H9 (cell line): ENCODE measurements around the gene CADPS2. TPM values are rescaled to one million over a fixed set of nuclear protein-coding genes. Genes with fewer than 3 reads are reported as not detected.
"Not testable (repeated sequence)": the region's sequence is repeated elsewhere in the genome, so short reads cannot be mapped to it uniquely, and the experiment has no call there.

Experiments used
- DNase-seq: peaks from one replicate; pipeline ENCODE4 v3.0.0-alpha.2; 2017
- H2AFZ ChIP-seq: one replicate; pipeline ENCODE4 v1.6.1; 2013; ENCODE audit warnings: mild to moderate bottlenecking, low read length, control low read depth, moderate library complexity
- H2AK5ac ChIP-seq: 2 replicates; pipeline ENCODE4 v1.6.1; 2013; ENCODE audit warnings: low read length, control low read depth, mixed read lengths; ENCODE audit not compliant: insufficient read length
- H2BK120ac ChIP-seq: one replicate; pipeline ENCODE4 v1.6.1; 2013; ENCODE audit warnings: low read depth, mild to moderate bottlenecking, low read length, control low read depth, inconsistent platforms; ENCODE audit not compliant: poor library complexity, severe bottlenecking
- H2BK12ac ChIP-seq: 2 replicates; pipeline ENCODE4 v1.6.1; 2013; ENCODE audit warnings: low read length, control low read depth, mixed read lengths, low read depth; ENCODE audit not compliant: insufficient read length
- H2BK15ac ChIP-seq: 2 replicates; pipeline ENCODE4 v1.6.1; 2013; ENCODE audit warnings: low read depth, low read length, control low read depth
- H2BK20ac ChIP-seq: one replicate; pipeline ENCODE4 v1.6.1; 2013; ENCODE audit warnings: low read depth, mild to moderate bottlenecking, low read length, control low read depth, inconsistent platforms; ENCODE audit not compliant: poor library complexity, severe bottlenecking
- H2BK5ac ChIP-seq: 2 replicates; pipeline ENCODE4 v1.6.1; 2013; ENCODE audit warnings: low read length, control low read depth, mixed read lengths; ENCODE audit not compliant: insufficient read length
- H3K14ac ChIP-seq: 2 replicates; pipeline ENCODE4 v1.6.1; 2013; ENCODE audit warnings: low read length, control low read depth; ENCODE audit not compliant: insufficient read depth
- H3K18ac ChIP-seq: 2 replicates; pipeline ENCODE4 v1.6.1; 2013; ENCODE audit warnings: low read depth, mild to moderate bottlenecking, mixed read lengths, low read length, control low read depth; ENCODE audit not compliant: insufficient read length
- H3K23ac ChIP-seq: 2 replicates; pipeline ENCODE4 v1.6.1; 2013; ENCODE audit warnings: low read length, control low read depth, mixed read lengths, low read depth; ENCODE audit not compliant: insufficient read length
- H3K23me2 ChIP-seq: 2 replicates; pipeline ENCODE4 v1.6.1; 2013; ENCODE audit warnings: low read depth, mild to moderate bottlenecking, mixed read lengths, low read length, control low read depth; ENCODE audit not compliant: insufficient read length, poor library complexity, severe bottlenecking
- H3K27ac ChIP-seq: 2 replicates; pipeline ENCODE4 v1.5.1; 2013; ENCODE audit warnings: low read length, control low read depth, mixed read lengths, low read depth; ENCODE audit not compliant: insufficient read length
- H3K27me3 ChIP-seq: 2 replicates; pipeline ENCODE4 v1.6.1; 2013; ENCODE audit warnings: low read length, control low read depth, inconsistent platforms; ENCODE audit not compliant: insufficient read depth
- H3K4ac ChIP-seq: 2 replicates; pipeline ENCODE4 v1.6.1; 2013; ENCODE audit warnings: low read depth, mild to moderate bottlenecking, control low read depth, inconsistent platforms, low read length, moderate library complexity
- H3K4me1 ChIP-seq: 2 replicates; pipeline ENCODE4 v1.6.1; 2013; ENCODE audit warnings: low read length, control low read depth, inconsistent platforms; ENCODE audit not compliant: insufficient read depth
- H3K4me2 ChIP-seq: 2 replicates; pipeline ENCODE4 v1.6.1; 2013; ENCODE audit warnings: low read length, control low read depth, mixed read lengths; ENCODE audit not compliant: insufficient read length, insufficient read depth
- H3K56ac ChIP-seq: 2 replicates; pipeline ENCODE4 v1.6.1; 2013; ENCODE audit warnings: low read depth, mild to moderate bottlenecking, mixed read lengths, low read length, control low read depth; ENCODE audit not compliant: insufficient read length
- H3K79me1 ChIP-seq: 2 replicates; pipeline ENCODE4 v1.6.1; 2013; ENCODE audit warnings: low read depth, mild to moderate bottlenecking, moderate library complexity, low read length, control low read depth, inconsistent platforms; ENCODE audit not compliant: insufficient read depth, poor library complexity, severe bottlenecking
- H3K79me2 ChIP-seq: 2 replicates; pipeline ENCODE4 v1.6.1; 2013; ENCODE audit warnings: low read length, control low read depth, inconsistent platforms; ENCODE audit not compliant: insufficient read depth
- H3K9ac ChIP-seq: 2 replicates; pipeline ENCODE4 v1.6.1; 2013; ENCODE audit warnings: low read length, control low read depth, mixed read lengths; ENCODE audit not compliant: insufficient read length; ENCODE audit errors: extremely low read depth
- H3K9me3 ChIP-seq: one replicate; pipeline ENCODE4 v1.6.1; 2013; ENCODE audit warnings: low read depth, low read length, inconsistent platforms; ENCODE audit not compliant: control insufficient read depth
- H3T11ph ChIP-seq: one replicate; pipeline ENCODE4 v1.6.1; 2013; ENCODE audit warnings: mild to moderate bottlenecking, low read length, control low read depth, inconsistent platforms
- H4K20me1 ChIP-seq: one replicate; pipeline ENCODE4 v1.6.1; 2013; ENCODE audit not compliant: control insufficient read depth, insufficient read length, insufficient read depth
- H4K5ac ChIP-seq: 2 replicates; pipeline ENCODE4 v1.6.1; 2013; ENCODE audit warnings: low read depth, mild to moderate bottlenecking, mixed read lengths, low read length, control low read depth; ENCODE audit not compliant: insufficient read length
- H4K8ac ChIP-seq: replicated peaks from 2 replicates; pipeline ENCODE4 v1.6.1; 2013; ENCODE audit warnings: low read length, control low read depth, mixed read lengths, low read depth; ENCODE audit not compliant: insufficient read length
- H4K91ac ChIP-seq: 2 replicates; pipeline ENCODE4 v1.6.1; 2013; ENCODE audit warnings: low read depth, mild to moderate bottlenecking, moderate library complexity, mixed read lengths, low read length, control low read depth; ENCODE audit not compliant: insufficient read length
- H3K27ac Mint-ChIP-seq, 3 experiments: 2 replicates in 2 of 3; 3 replicates in 1 of 3; pipeline ENCODE4 v1.8.0; 2020 to 2021; ENCODE audit warnings: mixed read lengths in 3 of 3, mild to moderate bottlenecking in 1 of 3, moderate library complexity in 1 of 3
- H3K27me3 Mint-ChIP-seq: 2 replicates; pipeline ENCODE4 v1.8.0; 2021; ENCODE audit warnings: low read depth, mild to moderate bottlenecking, moderate library complexity, mixed read lengths
- H3K36me3 Mint-ChIP-seq, 3 experiments: 2 replicates in 2 of 3; 3 replicates in 1 of 3; pipeline ENCODE4 v1.8.0; 2020 to 2021; ENCODE audit warnings: low read depth in 3 of 3, mixed read lengths in 3 of 3; ENCODE audit not compliant: insufficient read depth in 1 of 3
- H3K4me1 Mint-ChIP-seq, 2 experiments: 2 replicates each; pipeline ENCODE4 v1.8.0; 2020; ENCODE audit warnings: mixed read lengths in 2 of 2
- H3K4me3 Mint-ChIP-seq, 2 experiments: 2 replicates in 1 of 2; 3 replicates in 1 of 2; pipeline ENCODE4 v1.8.0; 2020 to 2021; ENCODE audit warnings: mild to moderate bottlenecking in 2 of 2, mixed read lengths in 2 of 2, moderate library complexity in 1 of 2
- H3K9me3 Mint-ChIP-seq, 2 experiments: 2 replicates in 1 of 2; 3 replicates in 1 of 2; pipeline ENCODE4 v1.8.0; 2020; ENCODE audit warnings: mild to moderate bottlenecking in 2 of 2, mixed read lengths in 2 of 2, moderate library complexity in 1 of 2
- WGBS: extraction: QIAGEN DNeasy Blood & Tissue Kit; methylation state at CpG from one replicate; pipeline ENCODE4 v1.1.7; 2013; ENCODE audit warnings: missing lambda C conversion rate, low lambda C conversion rate, mixed read lengths; ENCODE audit not compliant: insufficient read length; ENCODE audit errors: extremely low coverage; 5-methylcytosine and 5-hydroxymethylcytosine counted together
- total RNA-seq: library from RNA; stranded (reverse); gene quantifications from 2 replicates; pipeline ENCODE4 v1.2.1, GENCODE V29; 2021
- TF ChIP-seq, protein P1 (sequence below): fragments of 200-600 bp; sonication (generic); conservative IDR thresholded peaks from 3 replicates; pipeline ENCODE4 v1.8.0; 2021; ENCODE audit warnings: antibody characterized with exemption, mild to moderate bottlenecking

The CADPS2 gene
- total RNA-seq, 1 experiment from 2014 or later = 7.1 TPM

DNA sequence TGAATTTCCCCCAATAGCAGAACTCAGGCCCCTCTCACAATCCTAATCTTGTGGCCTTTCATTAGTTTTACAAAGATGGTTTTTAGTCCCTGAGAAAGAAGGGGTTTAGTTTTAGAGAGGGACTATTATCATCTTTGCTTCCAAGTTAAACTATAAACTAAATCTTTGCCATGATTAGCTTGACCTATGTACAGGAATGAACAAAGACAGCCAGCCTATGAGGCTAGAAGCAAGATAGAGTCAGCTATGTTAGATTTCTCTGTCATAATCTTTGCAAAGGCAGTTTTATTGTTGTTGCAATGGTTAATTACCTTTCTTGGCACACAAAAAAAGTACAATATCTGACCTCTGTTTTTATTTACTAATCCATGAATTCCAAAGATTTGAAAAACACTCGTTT lies 206.4 kb downstream of the CADPS2 start:
- Histone ChIP-seq H3K56ac (no peak overlapping the region), H4K8ac (no peak overlapping the region), H2BK15ac (no peak overlapping the region), H4K20me1 (no peaks in the 10 kb centered on the region), H2BK5ac (no peak overlapping the region), H3K23me2 (no peaks in the 10 kb centered on the region), H3K79me1 (no peaks in the 10 kb centered on the region), H3K27me3 (no peaks in the 10 kb centered on the region), H3K79me2 (peaks cover 2% of the 10 kb centered on the region; the same call in 1 of the 2 replicates), H3K18ac (peak overlapping the region; percentile 78), H2BK20ac (peak overlapping the region; percentile 99), H2AFZ (no peak overlapping the region), H3K4ac (peak overlapping the region; percentile 81; the same call in 1 of the 2 replicates), H3K14ac (no peak overlapping the region), H3K4me2 (no peak overlapping the region), H4K91ac (peak overlapping the region; percentile 86), H3K27ac (peak overlapping the region; percentile 86), H3K9ac (peak overlapping the region; percentile 2), H3T11ph (peak overlapping the region; percentile 59), H2AK5ac (peak overlapping the region; percentile 42), H3K4me1 (peaks cover 21% of the 10 kb centered on the region; the same call in 1 of the 2 replicates), H2BK120ac (peak overlapping the region; percentile 73), H2BK12ac (no peak overlapping the region), H3K9me3 (no peaks in the 10 kb centered on the region), H3K23ac (no peak overlapping the region), H4K5ac (no peak overlapping the region)
- TF ChIP-seq, protein P1, sequence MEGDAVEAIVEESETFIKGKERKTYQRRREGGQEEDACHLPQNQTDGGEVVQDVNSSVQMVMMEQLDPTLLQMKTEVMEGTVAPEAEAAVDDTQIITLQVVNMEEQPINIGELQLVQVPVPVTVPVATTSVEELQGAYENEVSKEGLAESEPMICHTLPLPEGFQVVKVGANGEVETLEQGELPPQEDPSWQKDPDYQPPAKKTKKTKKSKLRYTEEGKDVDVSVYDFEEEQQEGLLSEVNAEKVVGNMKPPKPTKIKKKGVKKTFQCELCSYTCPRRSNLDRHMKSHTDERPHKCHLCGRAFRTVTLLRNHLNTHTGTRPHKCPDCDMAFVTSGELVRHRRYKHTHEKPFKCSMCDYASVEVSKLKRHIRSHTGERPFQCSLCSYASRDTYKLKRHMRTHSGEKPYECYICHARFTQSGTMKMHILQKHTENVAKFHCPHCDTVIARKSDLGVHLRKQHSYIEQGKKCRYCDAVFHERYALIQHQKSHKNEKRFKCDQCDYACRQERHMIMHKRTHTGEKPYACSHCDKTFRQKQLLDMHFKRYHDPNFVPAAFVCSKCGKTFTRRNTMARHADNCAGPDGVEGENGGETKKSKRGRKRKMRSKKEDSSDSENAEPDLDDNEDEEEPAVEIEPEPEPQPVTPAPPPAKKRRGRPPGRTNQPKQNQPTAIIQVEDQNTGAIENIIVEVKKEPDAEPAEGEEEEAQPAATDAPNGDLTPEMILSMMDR = no peak
- H3K4me3 Mint-ChIP-seq = peak overlapping the region in 1 of 2 experiments; percentile 52; a peak in 2 of 5 replicates
- peak overlapping the region; percentile 96 to 99 (median 96) for H3K27ac Mint-ChIP-seq
- no peaks in the 10 kb centered on the region for H3K27me3 Mint-ChIP-seq
- no peak for DNase-seq
- H3K36me3 Mint-ChIP-seq = peaks cover 0 to 2% (median 0%) of the 10 kb centered on the region in 3 experiments; a peak in 1 of 7 replicates
- H3K4me1 Mint-ChIP-seq = peaks cover 54 to 57% of the 10 kb centered on the region in 2 experiments
- WGBS = 100% methylated on average over 1 of the region's 1 CpG
- H3K9me3 Mint-ChIP-seq = peaks cover 3 to 4% of the 10 kb centered on the region in 2 experiments; a peak in 4 of 5 replicates

DNA sequence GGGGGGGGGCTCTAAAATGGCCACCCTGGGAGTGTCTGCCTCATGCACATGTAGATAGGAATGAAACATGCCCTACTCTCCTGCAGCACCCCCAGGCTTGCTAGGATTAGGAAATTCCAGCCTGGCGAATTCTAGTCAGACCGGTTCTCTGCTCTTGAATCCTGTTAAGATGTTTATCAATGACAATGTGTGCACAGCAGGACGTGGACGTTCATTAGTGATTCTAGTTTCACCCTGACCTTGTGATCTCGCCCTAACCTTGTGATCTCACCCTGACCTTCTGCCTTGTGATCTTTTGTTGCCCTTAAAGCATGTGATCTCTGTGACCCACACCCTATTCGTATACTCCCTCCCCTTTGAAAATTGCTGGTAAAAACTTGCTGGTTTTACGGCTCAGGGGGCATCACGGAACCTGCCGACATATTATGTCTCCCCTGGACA lies 207.0 kb downstream of the CADPS2 start:
- Histone ChIP-seq H3K4me1 (peaks cover 21% of the 10 kb centered on the region; the same call in 1 of the 2 replicates), H3K4ac (peak overlapping the region; percentile 81; the same call in 1 of the 2 replicates), H4K91ac (peak overlapping the region; percentile 86), H3K9ac (peak overlapping the region; percentile 2), H2BK20ac (peak overlapping the region; percentile 99), H2AK5ac (peak overlapping the region; percentile 42), H3K18ac (peak overlapping the region; percentile 78), H3K27ac (peak overlapping the region; percentile 86), H2BK120ac (peak overlapping the region; percentile 73)
- not testable (repeated sequence) for H3K79me2 ChIP-seq, H4K20me1 ChIP-seq, H3K27me3 ChIP-seq, H2BK5ac ChIP-seq, H3K56ac ChIP-seq, H3K9me3 Mint-ChIP-seq, H2AFZ ChIP-seq, H4K5ac ChIP-seq, H3K23me2 ChIP-seq, H3K36me3 Mint-ChIP-seq, H3K9me3 ChIP-seq, H3K4me2 ChIP-seq, H2BK12ac ChIP-seq, H3T11ph ChIP-seq, H2BK15ac ChIP-seq, H3K14ac ChIP-seq, H3K23ac ChIP-seq, H3K79me1 ChIP-seq, H3K27me3 Mint-ChIP-seq, H4K8ac ChIP-seq
- Mint-ChIP-seq H3K4me3 (peak overlapping the region; percentile 33 to 52; a peak in 3 of 5 replicates), H3K4me1 (peaks cover 53 to 54% of the 10 kb centered on the region in 2 experiments), H3K27ac (peak overlapping the region; percentile 96 to 99 (median 96))
- no CpG with 5 or more reads among the region's 9 CpGs for WGBS
- peak; percentile 94 for DNase-seq
